Stromal cell of bone marrow (primary cell): ENCODE results near the gene PHTF1.

Experiments
- DNase-seq: peaks from one replicate; pipeline ENCODE4 v3.0.0-alpha.2; 2012; ENCODE audit warnings: low read depth

Gene PHTF1

DNA sequence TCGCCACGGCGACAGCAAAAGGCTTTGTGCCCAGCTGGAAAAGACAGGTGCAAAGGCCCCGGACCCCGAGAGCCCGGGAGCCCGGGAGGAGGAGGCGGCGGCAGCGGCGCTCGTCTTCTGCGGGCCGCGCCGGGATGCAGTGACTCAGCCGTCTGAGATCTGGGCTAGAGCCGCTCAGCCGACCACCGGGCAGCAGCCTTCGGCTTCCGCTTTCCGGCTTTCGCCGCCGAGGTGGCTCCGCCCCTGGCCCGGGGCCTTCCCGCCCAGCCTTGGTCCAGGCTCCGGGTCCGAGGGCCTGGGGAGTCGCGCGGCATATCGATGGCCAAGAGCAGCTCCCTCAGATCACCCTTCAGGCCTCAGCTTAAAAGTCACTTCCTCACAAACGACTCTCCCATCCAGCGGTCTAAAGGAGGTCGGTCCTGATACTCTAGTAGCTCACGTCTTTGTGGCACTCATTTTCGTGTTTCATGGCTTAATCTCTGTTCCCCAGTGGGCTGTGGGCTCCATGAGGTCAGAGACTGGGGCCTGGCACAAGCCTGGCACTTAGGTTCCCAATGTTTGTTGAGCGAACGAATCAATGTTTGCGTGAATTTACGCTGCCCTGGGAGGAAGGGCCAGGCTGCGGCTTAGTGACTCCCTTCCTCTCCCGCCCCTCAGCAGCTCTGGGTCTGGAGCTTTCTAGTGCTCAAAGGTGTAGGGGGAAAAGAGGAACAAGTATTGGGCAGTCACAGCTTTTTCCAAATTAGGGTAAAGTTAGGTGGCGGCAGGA is at the start of gene PHTF1:
TSS of gene PHTF1 (minus strand) at position 154 of the 769 bp plus-strand sequence. CDS start 783 bp downstream, outside the sequence.
- peak; percentile 61 for DNase-seq

DNA sequence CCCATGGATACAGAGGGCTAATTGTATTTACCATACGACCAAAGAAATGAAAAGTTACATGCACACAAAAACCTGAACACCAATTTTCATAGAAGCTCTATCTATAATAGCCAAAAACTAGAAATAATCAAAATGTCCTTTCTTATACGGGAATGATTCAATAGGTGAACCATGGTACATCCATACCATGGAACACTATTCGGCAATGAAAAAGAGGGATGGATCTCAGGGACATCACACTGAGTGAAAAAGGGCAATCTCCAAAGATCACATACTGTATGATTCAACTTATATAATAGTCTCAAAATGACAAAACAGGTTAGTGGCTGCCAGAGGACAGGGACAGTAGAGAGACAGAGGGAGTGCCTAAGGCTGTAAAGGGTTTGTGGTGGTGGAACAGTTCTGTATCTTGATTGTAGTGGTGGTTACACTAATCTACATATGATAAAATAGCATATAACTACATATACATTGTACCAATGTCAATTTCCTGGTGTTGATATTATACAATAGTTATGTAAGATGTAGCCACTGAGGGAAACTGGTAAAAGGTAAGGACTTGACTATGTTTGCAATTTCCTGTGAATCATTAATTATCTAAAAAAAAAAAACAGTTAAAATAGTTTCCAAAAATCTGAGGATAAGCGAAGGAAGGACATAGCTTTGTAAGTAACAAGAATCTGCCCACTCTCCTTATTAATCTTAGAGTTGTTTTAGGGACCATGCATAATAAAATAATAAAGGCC is 49.3 kb upstream of the PHTF1 start:
- no peak for DNase-seq

DNA sequence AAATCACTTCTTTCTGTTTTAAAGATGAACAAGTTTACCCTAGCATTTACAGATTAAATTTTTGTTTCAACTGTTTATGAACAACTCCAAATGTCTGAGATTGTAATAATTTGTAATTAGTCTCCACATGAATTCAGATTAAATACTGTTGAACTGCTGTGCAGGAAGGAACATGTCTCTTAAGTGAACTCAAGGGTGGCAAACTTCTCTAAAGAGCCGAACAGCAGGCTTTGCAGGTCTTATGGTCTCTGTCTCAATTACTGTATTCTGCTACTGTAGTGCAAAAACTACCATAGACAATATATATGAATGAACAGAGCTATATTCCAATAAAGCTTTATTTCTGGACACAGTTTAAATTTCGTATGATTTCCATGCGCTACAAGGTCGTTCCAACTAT is 46.4 kb upstream of the PHTF1 start:
- no peak for DNase-seq

DNA sequence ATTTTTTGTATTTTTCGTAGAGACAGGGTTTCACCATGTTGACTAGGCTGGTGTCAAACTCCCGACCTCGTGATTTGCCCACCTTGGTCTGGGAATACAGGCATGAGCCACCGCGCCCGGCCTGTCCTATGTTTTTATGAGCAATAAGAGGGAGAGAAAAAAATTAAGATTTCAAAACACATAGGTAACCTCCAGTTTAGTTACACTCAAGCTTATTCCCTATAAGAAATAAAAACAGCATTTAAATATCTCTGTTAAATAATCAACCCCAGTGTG is 45.9 kb upstream of the PHTF1 start:
- DNase-seq, result no peak

DNA sequence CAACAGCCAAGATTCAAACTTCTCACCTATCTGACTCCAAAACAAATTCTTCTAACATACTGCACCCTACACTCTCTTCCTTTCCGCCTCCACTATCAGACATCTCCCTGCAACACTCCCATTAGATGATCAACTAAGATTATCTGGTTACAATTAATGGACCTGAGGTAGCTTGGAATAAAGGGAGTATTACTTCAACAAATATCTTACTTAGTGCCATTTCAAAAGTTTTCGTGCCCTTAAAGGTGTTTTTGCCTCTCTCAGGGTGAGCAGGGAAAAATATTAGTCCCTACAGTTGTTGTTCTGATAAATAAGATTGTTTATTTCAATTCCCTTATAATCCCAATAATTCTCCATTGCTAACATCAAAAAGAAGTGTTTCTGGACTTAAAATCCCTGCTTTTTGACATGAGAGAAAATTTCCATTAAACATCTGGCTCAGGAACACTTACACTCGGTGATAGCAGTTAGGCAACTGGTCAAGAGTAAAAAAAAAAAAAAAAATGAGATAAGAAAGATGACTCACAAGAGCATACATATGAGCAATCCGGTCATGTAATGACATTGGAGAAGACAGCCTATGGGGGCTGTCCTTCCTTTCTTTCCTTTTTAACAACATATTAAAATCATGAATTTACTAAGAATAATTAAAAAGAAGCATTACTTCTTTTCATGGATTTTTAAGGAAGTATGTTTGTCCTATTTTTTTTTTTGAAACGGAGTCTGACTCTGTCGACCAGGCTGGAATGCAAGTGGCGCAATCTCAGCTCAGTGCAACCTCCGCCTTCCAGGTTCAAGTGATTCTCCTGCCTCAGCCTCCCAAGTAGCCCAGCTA is 45.4 kb upstream of the PHTF1 start:
- no peak for DNase-seq

DNA sequence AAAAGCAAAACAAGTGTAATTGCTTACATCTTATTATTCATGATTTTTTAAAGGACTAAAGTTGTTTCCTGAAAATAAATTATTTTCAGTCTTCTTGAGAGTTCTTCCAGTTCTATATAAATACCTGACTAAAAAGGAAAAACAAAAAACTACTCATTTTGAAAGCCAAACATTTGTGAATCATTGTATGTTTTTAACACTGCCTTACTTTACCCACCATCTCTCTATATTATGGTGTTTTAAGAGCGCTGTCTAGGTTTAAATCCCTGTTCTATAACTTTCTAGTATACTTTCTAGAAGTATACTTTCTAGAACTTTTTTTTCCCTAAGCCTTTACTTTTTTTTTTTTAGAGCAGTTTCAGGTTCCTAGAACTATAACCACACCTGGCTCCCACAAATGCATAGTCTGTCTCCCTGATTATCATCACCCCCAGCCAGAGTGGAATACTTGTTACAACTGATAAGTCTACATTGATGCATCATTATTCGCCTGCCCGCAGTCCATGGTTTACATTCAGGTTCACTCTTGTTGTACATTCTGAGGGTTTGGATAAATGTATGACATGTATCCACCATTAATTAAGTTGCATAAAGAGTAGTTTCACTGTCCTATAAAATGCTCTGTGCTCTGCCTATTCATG is 43.2 kb upstream of the PHTF1 start:
- no peak for DNase-seq

DNA sequence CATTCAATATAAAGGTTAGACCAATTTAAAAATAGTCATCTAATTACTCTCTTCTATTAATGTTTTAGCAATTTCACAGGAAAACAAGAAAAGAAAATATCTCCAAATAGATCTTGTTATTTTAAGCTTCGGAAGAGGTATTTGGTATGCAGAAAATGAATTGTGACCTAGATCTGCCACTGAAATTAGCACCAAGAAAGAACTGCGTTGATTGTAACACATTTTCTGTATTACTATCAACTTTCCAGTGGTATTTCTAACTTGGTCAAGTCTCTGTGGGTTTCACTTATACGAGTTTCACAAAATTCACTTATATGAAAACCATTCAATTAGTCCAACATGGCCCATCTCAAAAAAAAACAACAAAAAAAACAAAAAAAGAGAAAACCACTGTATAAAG is 41.2 kb upstream of the PHTF1 start:
- no peak for DNase-seq

DNA sequence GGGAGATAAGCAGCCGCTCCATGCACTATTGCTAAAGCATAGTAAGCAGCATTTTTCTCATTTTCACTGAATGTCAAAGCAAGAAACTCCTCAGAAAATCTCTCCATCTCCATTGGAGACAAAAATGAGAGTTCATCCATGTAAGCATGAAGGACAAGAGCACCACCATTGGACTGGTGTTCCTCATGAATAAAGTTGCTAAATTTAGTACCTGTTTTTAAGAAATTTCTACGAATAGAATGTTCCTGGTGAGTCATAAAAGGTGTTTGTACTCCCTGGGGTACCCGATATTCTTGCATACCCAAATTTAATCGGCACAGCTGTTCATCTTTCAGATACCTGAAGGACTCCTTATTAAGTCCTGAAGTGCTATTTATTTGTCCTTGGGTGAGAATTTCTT is 38.2 kb upstream of the PHTF1 start:
- DNase-seq, result no peak

DNA sequence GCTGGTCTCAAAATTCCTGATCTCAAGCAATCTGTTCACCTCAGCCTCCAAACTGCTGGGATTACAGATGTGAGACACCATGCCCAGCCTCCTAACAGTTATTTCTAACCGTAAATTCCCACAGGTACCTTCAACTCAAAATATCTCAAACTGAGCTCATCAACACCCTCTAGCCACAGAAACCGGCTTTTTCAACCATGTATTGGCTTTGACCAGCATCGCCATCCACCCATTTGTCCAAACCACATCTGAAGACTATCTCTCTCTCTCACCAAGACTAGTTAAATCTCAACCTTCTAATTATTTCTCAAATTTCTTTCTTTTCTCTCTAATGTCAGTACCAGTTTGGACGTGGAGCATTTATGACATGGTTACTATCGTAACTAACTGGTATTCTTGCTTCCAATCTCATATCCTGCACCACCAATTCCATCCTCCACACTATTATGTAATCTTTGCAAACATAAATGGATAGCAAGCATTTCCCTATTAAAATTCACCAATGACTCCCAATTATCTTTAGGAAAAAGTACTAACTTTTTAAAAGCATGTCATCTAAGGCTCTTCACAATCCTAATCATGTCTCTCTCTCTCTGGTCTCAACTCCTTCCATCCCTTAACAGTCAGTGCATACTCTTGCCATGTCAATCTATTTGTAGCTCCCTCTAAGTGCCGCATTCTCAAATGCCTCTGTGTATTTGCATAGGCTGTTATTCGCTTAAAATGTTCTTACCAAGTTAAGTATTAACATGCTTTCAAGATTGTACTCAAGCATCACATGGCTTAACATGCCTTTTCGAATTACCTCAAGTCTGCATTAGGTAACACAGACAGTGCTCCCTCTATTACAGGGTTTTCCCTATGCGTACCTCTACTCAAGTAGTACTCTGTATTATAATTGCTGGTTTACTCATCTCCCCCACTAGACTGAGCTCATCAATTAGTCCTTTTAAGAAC is 34.9 kb upstream of the PHTF1 start:
- DNase-seq, result no peak

DNA sequence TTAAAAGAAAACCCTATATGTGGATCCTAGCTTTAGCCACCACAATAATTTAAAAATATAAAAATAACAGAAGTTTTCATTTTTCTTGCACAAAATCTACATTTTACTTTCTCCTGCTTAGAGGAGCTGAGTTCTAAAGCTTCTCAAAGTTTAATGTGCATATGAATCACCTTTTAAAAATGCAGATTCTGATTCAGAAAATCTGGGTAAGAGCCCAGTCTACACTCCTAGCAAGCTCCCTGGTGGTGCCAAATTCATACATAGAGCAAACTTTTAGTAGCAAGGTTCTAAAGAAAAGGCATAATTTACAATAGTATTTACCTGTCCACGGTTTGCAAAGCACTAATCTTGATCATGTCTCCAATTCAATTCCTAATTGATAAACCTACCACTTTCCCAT is 33.7 kb upstream of the PHTF1 start:
- DNase-seq, result peak; percentile 54

DNA sequence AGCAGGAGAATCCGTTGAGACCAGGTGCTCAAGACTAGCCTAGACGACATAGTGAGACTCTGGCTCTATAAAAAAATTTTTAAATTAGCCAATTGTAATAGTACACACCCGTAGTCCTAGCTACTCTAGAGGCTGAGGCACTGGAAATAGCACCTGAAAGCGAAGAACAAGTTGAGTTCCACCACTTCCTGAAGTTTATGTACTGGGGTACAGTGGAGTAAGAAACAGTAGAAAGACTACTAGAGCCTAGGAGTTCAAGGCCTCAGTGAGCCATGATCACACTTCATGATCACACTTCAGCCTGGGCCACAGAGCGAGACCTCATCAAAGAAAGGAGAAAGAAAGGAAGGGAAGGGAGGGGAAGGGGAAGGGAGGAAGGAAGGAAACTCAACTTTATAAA is 33.2 kb upstream of the PHTF1 start:
- no peak for DNase-seq

DNA sequence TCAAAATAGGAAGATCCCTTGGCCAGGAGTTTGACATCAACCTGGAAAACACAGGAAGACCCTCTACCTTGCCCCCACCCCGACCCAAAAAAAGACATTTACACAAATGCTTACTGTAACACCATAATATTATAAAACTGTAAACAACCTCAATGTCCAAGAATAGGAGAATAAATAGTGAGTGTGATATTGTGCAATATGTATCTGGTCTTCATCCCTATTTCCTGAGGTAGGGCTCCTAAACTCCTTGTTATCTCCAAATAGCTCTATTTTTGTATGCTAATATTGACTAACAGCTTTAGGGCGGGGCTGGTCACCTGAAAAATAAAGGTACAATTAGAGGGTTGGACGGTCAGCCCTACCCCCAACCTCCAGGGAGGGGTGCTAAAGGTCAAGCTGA is 29.5 kb upstream of the PHTF1 start:
- no peak for DNase-seq

DNA sequence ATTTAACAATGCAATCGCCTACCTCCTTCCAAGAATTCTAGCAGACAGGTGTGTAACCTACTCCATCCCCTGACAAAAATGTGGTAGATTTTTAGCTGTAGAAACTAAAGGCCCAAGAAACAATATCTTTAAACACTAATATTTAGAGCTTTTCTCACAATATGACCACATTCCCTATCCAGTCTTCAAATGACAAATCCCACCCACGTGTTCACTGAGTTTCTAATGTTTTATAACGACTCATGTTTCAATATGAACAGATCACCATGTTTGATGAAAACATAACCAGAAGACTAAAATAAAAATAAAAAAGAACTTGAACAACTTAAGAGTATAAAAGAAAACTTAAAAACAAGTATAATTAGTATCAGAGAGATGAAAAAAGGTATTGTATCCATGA is 28.4 kb upstream of the PHTF1 start:
- no peak for DNase-seq

DNA sequence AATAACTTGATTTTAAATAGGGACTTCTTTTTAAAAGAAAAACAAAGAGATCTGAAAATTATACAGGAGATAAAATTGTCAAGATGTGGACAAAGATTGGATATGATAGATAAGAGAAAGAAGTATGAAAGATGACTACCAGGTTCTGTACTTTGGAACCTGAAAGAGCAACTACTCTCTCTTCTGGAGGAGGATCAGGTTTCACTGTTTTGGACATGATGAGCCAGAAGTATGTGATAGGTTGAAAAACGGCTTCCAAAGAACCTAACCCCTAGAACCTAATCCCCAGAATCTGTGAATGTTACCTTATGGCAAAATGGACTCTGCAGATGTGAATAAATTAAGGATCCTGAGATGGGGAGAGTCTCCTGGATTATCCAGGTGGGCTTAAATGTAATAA is 26.8 kb upstream of the PHTF1 start:
- no peak for DNase-seq

DNA sequence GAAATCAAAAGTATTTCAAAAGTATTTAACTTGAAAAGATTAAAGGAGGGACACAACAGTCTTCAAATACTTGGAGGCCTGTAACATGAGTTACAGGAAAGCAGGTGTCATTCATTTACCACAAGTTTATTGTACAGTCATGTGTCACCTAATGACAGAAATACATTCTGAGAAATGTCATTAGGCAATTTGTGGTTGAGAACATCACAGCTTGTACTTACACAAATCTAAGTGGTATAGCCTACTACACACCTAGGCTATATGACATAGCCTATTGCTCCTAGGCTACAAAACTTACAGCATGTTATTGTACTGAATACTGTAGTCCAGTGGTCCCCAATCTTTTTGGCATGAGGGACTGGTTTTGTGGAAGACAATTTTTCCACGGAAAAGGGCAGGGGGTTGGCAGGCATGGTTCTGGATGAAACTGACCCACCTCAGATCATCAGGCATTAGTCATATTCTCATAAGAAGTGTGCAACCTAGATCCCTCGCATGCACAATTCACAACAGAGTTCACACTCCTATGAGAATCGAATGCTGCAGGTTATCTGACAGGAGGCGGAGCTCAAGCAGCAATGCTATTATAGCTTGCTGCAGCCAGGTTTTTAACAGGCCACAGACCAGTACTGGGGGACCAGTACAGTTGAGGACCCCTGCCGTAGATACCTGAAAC is 25.0 kb upstream of the PHTF1 start:
- no peak for DNase-seq

DNA sequence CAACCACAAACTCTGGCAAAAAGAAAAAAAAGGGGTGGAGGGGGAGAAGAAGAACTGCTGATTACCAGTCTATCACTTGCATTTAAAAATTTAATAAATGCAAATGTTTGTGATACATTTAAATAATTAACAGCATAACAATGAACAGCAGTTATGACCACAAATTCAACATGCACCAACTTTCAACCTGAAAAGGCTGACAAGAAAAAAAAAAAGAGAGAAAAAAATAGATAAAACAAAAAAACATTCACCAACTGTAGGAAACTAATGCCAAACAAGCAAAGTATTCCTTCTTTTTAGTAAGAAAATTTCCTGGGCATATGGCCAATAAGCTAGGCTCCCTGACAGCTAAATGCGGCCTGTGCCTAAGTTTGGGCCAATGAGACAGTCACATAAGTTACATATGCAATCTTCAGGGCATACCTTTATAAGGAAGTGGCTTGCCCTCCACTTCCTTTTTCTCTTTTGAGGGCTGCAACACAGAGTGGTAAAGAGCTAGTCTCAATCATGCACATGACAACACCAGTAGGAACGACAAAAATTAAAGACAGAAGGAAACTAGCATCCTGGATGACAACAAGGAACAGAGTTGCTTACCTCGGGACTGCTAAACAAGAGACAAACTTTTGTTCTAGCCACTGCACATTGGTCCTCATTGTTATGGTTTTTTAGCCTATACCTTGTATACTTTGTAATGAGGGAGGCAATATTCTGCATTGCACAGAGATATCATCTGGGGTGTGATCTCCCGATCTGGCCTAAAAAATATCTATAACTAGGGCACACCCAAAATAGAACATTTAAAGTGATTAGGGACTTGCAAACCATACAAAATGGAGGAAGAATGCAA is 24.2 kb upstream of the PHTF1 start:
- peak; percentile 25 for DNase-seq

DNA sequence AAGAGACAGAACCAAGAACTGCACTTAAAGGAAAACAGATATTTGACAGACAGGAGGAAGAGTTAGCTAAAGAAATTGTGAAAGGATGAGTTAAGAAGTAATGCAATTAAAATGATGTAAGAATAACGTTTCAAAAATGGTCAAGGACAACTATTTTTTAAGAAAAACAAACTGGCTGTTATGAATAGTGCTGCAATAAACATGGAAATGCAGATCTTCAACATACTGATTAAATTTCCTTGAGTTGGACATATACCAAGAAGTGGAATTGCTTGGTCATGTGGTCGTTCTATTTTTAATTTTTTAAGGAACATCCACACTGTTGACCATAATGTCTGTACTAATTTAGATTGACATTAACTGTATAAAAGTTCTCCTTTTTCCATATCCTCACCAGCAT is 23.1 kb upstream of the PHTF1 start:
- no peak for DNase-seq

DNA sequence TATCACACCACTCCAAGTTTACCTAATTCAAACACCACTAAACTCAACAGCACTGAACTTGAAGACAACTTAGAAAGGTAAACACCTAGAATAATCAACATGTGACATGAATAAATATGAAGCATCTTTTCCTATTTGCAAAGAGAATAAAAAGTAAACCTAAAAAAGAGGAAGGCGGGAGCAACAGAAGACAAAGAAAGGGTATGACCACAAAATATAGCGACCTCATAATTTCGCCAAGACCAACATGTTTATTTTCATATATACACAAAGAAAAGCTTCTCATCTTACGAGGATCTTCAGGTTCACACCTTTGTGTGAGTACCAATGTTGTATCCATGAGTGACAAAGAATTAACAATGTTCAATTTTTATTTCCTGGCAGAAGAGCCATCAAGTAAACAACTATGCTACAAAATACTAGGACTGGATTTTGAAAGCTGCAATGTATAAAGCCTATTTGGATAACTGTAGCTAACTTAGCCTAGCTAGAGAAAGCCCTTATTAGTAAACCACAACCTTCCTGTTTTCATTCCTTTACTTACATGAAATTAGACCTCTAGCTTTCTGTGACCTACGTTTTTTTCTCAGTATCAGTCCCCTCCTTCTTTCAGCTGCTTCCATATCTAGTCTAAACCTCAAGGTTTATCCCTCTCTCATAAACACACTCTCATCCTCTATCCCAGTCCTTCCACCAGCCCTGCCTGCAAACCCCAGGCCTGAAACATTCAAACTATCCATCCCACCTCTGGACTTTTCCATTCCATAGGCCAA is 21.3 kb upstream of the PHTF1 start:
- DNase-seq, result no peak

DNA sequence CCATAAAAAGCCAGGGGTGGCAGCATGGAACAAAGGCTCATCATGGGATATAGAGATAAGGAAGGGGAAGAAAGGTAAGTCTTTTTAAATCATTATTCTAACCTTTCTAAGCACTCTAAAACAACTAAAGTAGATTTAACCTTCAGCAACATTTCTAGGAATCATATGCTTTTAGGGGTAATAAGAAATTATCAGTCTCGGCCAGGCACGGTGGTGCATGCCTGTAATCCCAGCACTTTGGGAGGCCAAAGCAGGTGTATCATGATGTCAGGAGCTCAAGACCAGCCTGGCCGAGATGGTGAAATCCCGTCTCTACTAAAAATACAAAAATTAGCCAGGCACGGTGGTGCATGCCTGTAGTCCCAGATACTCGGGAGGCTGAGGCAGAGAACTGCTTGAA is 20.3 kb upstream of the PHTF1 start:
- DNase-seq, result no peak
